ENCODE results near the gene RBFOX2.

- TF ChIP-seq POLR2A (IDR thresholded peaks at IDR 0.05; ENCODE audit: control extremely low read depth in 1 of 2, low read depth in 2 of 2, low read length in 2 of 2) (no peak), POLR2AphosphoS5 (IDR thresholded peaks at IDR 0.05; ENCODE audit: low read depth, low read length) (no peak), ZNF274 (IDR thresholded peaks at IDR 0.05; ENCODE audit: borderline replicate concordance, extremely low read depth, low read length) (no peak), CTCF (IDR thresholded peaks at IDR 0.05; ENCODE audit: control extremely low read depth in 1 of 3, insufficient read depth in 1 of 3, low read depth in 1 of 3, low read length in 3 of 3) (no peak), EP300 (IDR thresholded peaks at IDR 0.05; ENCODE audit: borderline replicate concordance in 1 of 2, low read depth in 2 of 2, low read length in 2 of 2) (no peak), RAD21 (IDR thresholded peaks at IDR 0.05 in 1 of 2, conservative IDR thresholded peaks at IDR 0.05 in 1 of 2; ENCODE audit: low read depth in 2 of 2, low read length in 2 of 2) (no peak), GTF2F1 (IDR thresholded peaks at IDR 0.05; ENCODE audit: borderline replicate concordance, low read depth, low read length) (no peak), YY1 (IDR thresholded peaks at IDR 0.05; ENCODE audit: low read depth, low read length) (no peak), GABPA (IDR thresholded peaks at IDR 0.05; ENCODE audit: borderline replicate concordance, insufficient read depth, low read length) (no peak)
Measured at GRCh38 chr22:35728639-35729308, 299.9 kb downstream of the RBFOX2 start.

Data from H1 (cell line).